ENCODE data around the gene LSM12.

LSM12 gene

DNA sequence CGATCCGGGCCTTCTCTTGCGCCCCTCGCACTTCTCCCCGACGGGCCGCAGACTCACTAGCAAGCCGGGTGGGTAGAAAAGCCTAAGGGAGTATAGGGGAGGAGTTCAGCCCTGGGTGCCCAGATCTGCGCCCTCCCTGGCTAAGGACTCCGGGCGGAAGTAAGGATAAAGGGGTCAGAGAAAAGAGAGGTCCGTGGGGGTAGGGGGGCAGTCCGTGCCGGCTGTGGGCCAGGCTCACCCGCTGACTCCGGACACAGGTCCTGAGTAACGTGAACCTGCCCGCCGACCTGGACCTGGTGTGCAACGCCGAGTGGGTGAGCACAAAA, 60.2 kb downstream of the LSM12 start:
- Histone ChIP-seq H2AFZ (ENCODE audit: low read depth, low read length, severe bottlenecking) (peak overlapping the region; percentile 72), H3K27ac (ENCODE audit: low read depth, low read length) (no peak overlapping the region)
- TF ChIP-seq, protein P1, sequence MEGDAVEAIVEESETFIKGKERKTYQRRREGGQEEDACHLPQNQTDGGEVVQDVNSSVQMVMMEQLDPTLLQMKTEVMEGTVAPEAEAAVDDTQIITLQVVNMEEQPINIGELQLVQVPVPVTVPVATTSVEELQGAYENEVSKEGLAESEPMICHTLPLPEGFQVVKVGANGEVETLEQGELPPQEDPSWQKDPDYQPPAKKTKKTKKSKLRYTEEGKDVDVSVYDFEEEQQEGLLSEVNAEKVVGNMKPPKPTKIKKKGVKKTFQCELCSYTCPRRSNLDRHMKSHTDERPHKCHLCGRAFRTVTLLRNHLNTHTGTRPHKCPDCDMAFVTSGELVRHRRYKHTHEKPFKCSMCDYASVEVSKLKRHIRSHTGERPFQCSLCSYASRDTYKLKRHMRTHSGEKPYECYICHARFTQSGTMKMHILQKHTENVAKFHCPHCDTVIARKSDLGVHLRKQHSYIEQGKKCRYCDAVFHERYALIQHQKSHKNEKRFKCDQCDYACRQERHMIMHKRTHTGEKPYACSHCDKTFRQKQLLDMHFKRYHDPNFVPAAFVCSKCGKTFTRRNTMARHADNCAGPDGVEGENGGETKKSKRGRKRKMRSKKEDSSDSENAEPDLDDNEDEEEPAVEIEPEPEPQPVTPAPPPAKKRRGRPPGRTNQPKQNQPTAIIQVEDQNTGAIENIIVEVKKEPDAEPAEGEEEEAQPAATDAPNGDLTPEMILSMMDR (IDR thresholded peaks at IDR 0.05; ENCODE audit: insufficient read depth, low read length, poor library complexity, severe bottlenecking), result no peak
- 0 out of 2 replicates have a peak, but pooled peaks have one; percentile 42 for TF ChIP-seq EZH2phosphoT487 (conservative IDR thresholded peaks at IDR 0.05; ENCODE audit: low read length)

DNA sequence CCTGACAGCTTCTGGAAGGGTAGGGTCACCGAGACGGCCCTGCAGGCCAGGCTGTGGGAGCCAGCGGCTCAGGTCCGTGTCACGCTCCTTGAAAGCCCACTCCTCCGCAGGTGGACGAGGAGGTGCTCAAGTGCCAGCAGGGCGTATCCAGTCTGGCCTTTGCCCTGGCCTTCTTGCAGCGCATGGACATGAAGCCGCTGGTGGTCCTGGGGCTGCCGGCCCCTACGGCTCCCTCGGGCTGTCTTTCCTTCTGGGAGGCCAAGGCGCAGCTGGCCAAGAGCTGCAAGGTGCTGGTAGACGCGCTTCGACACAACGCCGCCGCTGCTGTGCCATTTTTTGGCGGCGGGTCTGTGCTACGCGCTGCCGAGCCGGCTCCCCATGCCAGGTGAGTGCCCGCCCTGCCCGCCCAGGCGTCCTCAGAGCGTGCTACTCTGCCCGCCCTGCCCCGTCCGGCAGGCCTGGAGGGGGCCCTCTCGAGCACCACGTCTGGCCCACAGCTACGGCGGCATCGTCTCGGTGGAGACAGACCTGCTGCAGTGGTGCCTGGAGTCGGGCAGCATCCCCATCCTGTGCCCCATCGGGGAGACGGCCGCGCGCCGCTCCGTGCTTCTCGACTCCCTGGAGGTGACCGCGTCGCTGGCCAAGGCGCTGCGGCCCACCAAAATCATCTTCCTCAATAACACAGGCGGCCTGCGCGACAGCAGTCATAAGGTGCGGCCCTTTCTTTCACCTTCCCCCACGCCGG, 60.8 kb downstream of the LSM12 start:
- Histone ChIP-seq H3K9me2 (replicated peaks; ENCODE audit: insufficient read depth, low read length) (no peaks in the 10 kb centered on the region), H3K9me3 (ENCODE audit: insufficient read depth, low read length) (no peaks in the 10 kb centered on the region), H3F3A (ENCODE audit: insufficient read depth) (no peaks in the 10 kb centered on the region; the same call in 1 of the 2 replicates), H3K27me3 (ENCODE audit: low read length) (no peaks in the 10 kb centered on the region), H2AFZ (ENCODE audit: low read depth, low read length, severe bottlenecking) (peak overlapping the region; percentile 72), H4K20me1 (ENCODE audit: low read depth, low read length) (no peaks in the 10 kb centered on the region), H3K79me2 (ENCODE audit: insufficient read depth, low read length) (no peaks in the 10 kb centered on the region), H3K4me2 (ENCODE audit: low read depth, low read length, poor library complexity, severe bottlenecking) (peak overlapping the region; percentile 78), H3K27ac (ENCODE audit: low read depth, low read length) (no peak overlapping the region), H3K36me3 (ENCODE audit: low read length) (no peaks in the 10 kb centered on the region), H3K4me3 (ENCODE audit: insufficient read depth, low read length, poor library complexity, severe bottlenecking) (peak overlapping the region; percentile 81), H3K9ac (ENCODE audit: low read length) (peak overlapping the region; percentile 33; the same call in 1 of the 2 replicates)
- TF ChIP-seq, protein P1 (IDR thresholded peaks at IDR 0.05; ENCODE audit: insufficient read depth, low read length, poor library complexity, severe bottlenecking), result no peak
- TF ChIP-seq EZH2phosphoT487 (conservative IDR thresholded peaks at IDR 0.05; ENCODE audit: low read length), result no peak

More for the DNA sequence above, 60.2 kb downstream of the LSM12 start:
- H3K4me2 ChIP-seq (ENCODE audit: low read depth, low read length, poor library complexity, severe bottlenecking), result peak overlapping the region; percentile 78
- peak overlapping the region; percentile 81 for H3K4me3 ChIP-seq (ENCODE audit: insufficient read depth, low read length, poor library complexity, severe bottlenecking)
- H3K36me3 ChIP-seq (ENCODE audit: low read length), result no peaks in the 10 kb centered on the region
- no peaks in the 10 kb centered on the region; the same call in 1 of the 2 replicates for H3F3A ChIP-seq (ENCODE audit: insufficient read depth)
- H3K9ac ChIP-seq (ENCODE audit: low read length), result peak overlapping the region; percentile 33; the same call in 1 of the 2 replicates
- H3K27me3 ChIP-seq (ENCODE audit: low read length), result no peaks in the 10 kb centered on the region
- no peaks in the 10 kb centered on the region for H4K20me1 ChIP-seq (ENCODE audit: low read depth, low read length)
- H3K9me2 ChIP-seq (replicated peaks; ENCODE audit: insufficient read depth, low read length), result no peaks in the 10 kb centered on the region
- no peaks in the 10 kb centered on the region for H3K9me3 ChIP-seq (ENCODE audit: insufficient read depth, low read length)
- no peaks in the 10 kb centered on the region for H3K79me2 ChIP-seq (ENCODE audit: insufficient read depth, low read length)

DNA sequence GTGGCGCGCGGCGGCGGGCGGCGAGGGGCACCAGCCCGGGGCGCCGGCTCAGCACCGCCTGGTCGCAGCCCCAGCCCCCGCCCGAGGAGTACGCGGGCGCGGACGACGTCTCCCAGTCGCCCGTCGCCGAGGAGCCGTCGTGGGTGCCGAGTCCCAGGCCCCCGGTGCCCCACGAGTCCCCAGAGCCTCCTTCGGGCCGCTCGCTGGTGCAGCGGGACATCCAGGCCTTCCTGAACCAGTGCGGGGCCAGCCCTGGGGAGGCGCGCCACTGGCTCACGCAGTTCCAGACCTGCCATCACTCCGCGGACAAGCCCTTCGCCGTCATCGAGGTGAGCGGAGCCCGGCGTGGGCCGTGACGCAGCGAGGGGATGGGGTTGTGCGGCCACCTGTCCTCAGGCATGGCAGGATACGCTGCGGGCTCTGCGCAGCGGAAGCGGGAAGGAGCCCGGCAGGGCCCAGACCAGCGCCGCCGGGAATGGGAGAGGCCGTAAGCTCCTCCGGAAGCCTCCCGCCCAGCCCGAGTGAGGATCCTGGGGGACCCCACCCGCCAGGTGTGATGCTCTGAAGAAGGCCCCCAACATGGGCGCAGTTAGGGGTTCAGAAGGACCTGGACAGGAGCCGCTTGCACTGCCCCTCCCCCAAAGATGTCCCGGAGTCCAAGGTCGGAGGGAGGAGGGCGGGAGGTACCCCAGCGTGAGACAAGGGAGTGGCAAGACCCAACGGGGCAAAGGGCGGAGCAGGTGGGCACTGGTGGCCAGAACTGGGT, 61.5 kb downstream of the LSM12 start:
- Histone ChIP-seq H3K9me3 (ENCODE audit: insufficient read depth, low read length) (no peaks in the 10 kb centered on the region), H3K27me3 (ENCODE audit: low read length) (no peaks in the 10 kb centered on the region), H3K9ac (ENCODE audit: low read length) (no peak overlapping the region), H3K4me3 (ENCODE audit: insufficient read depth, low read length, poor library complexity, severe bottlenecking) (no peak overlapping the region), H4K20me1 (ENCODE audit: low read depth, low read length) (no peaks in the 10 kb centered on the region), H3K9me2 (replicated peaks; ENCODE audit: insufficient read depth, low read length) (no peaks in the 10 kb centered on the region), H3K36me3 (ENCODE audit: low read length) (no peaks in the 10 kb centered on the region), H3K79me2 (ENCODE audit: insufficient read depth, low read length) (no peaks in the 10 kb centered on the region), H3K4me2 (ENCODE audit: low read depth, low read length, poor library complexity, severe bottlenecking) (no peak overlapping the region), H3K27ac (ENCODE audit: low read depth, low read length) (no peak overlapping the region), H2AFZ (ENCODE audit: low read depth, low read length, severe bottlenecking) (no peak overlapping the region), H3F3A (ENCODE audit: insufficient read depth) (no peaks in the 10 kb centered on the region; the same call in 1 of the 2 replicates)
- TF ChIP-seq, protein P1 (IDR thresholded peaks at IDR 0.05; ENCODE audit: insufficient read depth, low read length, poor library complexity, severe bottlenecking), result no peak
- no peak for TF ChIP-seq EZH2phosphoT487 (conservative IDR thresholded peaks at IDR 0.05; ENCODE audit: low read length)

Measured in SU-DHL-6 (cell line).